ENCODE data around the gene ESPNL.

- TF ChIP-seq NFE2L2 (IDR thresholded peaks at IDR 0.05; ENCODE audit: low read depth, low read length) (no peak), CTCF (conservative IDR thresholded peaks at IDR 0.05; ENCODE audit: low read depth, low read length) (peak; percentile 14; the same call in 1 of the 2 replicates), POLR2A (IDR thresholded peaks at IDR 0.05; ENCODE audit: low read depth, low read length) (no peak)
- TF ChIP-seq, protein P1, sequence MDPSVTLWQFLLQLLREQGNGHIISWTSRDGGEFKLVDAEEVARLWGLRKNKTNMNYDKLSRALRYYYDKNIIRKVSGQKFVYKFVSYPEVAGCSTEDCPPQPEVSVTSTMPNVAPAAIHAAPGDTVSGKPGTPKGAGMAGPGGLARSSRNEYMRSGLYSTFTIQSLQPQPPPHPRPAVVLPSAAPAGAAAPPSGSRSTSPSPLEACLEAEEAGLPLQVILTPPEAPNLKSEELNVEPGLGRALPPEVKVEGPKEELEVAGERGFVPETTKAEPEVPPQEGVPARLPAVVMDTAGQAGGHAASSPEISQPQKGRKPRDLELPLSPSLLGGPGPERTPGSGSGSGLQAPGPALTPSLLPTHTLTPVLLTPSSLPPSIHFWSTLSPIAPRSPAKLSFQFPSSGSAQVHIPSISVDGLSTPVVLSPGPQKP (IDR thresholded peaks at IDR 0.05; ENCODE audit: borderline replicate concordance, low read depth, low read length) = no peak
Measured at GRCh38 chr2:238152771-238153688, 52.9 kb downstream of the ESPNL start.

Measured in IMR-90 (cell line).